Measurements from ENCODE around the gene KCNT1. TPM values are rescaled to one million over a fixed set of nuclear protein-coding genes. Genes with fewer than 3 reads are reported as not detected.

The KCNT1 gene
- total and polyA plus RNA-seq, 10 of the 15 experiments (the other 5 are each of a cell fraction or from before 2014, with no cell fraction given) = not detected

DNA sequence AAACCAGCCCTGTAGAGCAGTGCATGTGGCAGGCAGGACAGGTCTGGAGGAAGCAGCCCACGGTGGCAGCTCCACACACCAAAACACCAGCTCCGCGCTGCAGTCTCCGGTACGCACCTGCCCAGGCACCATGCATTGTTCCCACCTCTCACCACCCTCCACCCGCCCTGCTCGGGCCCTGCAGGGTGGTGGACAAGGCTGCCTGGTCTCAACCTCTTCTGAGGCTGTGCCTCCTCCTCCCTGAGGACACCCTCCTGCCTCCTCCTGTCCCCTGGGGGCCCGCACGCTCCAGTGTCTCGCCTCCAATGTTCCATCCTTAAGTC lies 96.2 kb downstream of the KCNT1 start (continued):
- TF ChIP-seq, protein P1, sequence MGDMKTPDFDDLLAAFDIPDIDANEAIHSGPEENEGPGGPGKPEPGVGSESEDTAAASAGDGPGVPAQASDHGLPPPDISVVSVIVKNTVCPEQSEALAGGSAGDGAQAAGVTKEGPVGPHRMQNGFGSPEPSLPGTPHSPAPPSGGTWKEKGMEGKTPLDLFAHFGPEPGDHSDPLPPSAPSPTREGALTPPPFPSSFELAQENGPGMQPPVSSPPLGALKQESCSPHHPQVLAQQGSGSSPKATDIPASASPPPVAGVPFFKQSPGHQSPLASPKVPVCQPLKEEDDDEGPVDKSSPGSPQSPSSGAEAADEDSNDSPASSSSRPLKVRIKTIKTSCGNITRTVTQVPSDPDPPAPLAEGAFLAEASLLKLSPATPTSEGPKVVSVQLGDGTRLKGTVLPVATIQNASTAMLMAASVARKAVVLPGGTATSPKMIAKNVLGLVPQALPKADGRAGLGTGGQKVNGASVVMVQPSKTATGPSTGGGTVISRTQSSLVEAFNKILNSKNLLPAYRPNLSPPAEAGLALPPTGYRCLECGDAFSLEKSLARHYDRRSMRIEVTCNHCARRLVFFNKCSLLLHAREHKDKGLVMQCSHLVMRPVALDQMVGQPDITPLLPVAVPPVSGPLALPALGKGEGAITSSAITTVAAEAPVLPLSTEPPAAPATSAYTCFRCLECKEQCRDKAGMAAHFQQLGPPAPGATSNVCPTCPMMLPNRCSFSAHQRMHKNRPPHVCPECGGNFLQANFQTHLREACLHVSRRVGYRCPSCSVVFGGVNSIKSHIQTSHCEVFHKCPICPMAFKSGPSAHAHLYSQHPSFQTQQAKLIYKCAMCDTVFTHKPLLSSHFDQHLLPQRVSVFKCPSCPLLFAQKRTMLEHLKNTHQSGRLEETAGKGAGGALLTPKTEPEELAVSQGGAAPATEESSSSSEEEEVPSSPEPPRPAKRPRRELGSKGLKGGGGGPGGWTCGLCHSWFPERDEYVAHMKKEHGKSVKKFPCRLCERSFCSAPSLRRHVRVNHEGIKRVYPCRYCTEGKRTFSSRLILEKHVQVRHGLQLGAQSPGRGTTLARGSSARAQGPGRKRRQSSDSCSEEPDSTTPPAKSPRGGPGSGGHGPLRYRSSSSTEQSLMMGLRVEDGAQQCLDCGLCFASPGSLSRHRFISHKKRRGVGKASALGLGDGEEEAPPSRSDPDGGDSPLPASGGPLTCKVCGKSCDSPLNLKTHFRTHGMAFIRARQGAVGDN (IDR thresholded peaks at IDR 0.05) = no peak
- TF ChIP-seq SP1 (IDR thresholded peaks at IDR 0.05; ENCODE audit: low read depth, low read length) = no peak
- no peak for TF ChIP-seq BRCA1 (IDR thresholded peaks at IDR 0.05; ENCODE audit: low read depth, low read length)
- TF ChIP-seq STAT3 (IDR thresholded peaks at IDR 0.05; ENCODE audit: low read depth, low read length) = no peak
- TF ChIP-seq POLR2AphosphoS2 (IDR thresholded peaks at IDR 0.05; ENCODE audit: low read depth, low read length) = no peak
- no peak for TF ChIP-seq CBX5 (IDR thresholded peaks at IDR 0.05; ENCODE audit: low read depth)
- TF ChIP-seq, protein P2, sequence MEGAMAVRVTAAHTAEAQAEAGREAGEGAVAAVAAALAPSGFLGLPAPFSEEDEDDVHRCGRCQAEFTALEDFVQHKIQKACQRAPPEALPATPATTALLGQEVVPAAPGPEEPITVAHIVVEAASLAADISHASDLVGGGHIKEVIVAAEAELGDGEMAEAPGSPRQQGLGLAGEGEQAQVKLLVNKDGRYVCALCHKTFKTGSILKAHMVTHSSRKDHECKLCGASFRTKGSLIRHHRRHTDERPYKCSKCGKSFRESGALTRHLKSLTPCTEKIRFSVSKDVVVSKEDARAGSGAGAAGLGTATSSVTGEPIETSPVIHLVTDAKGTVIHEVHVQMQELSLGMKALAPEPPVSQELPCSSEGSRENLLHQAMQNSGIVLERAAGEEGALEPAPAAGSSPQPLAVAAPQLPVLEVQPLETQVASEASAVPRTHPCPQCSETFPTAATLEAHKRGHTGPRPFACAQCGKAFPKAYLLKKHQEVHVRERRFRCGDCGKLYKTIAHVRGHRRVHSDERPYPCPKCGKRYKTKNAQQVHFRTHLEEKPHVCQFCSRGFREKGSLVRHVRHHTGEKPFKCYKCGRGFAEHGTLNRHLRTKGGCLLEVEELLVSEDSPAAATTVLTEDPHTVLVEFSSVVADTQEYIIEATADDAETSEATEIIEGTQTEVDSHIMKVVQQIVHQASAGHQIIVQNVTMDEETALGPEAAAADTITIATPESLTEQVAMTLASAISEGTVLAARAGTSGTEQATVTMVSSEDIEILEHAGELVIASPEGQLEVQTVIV (IDR thresholded peaks at IDR 0.05; ENCODE audit: borderline replicate concordance, partially characterized antibody) = no peak
- TF ChIP-seq ATF3 (IDR thresholded peaks at IDR 0.05; ENCODE audit: borderline replicate concordance, extremely low read depth, low read depth, low read length) = no peak
- no peak for TF ChIP-seq TARDBP (IDR thresholded peaks at IDR 0.05; ENCODE audit: borderline replicate concordance)
- no peak for TF ChIP-seq ZNF274 (IDR thresholded peaks at IDR 0.05; ENCODE audit: insufficient read depth, insufficient read length)
- TF ChIP-seq KAT2A (conservative IDR thresholded peaks at IDR 0.05; ENCODE audit: control insufficient read depth, low read depth, low read length) = no peak

Data from GM12878 (cell line).